Panc1 (cell line): Measurements from ENCODE around the gene NXF1. TPM values are rescaled to one million over a fixed set of nuclear protein-coding genes. Genes with fewer than 3 reads are reported as not detected.

Experiments
- ATAC-seq: fragments of 200-7000 bp; cut with Tn5 transposase; 2 replicates; pipeline ENCODE4 v1.9.1; 2020; ENCODE audit warnings: mild to moderate bottlenecking, moderate library complexity
- BruUV-seq: library from RNA; stranded (reverse); fragments of 400-500 nt; replicated peaks from 2 replicates; lab custom pipeline; 2021; lab: Mats Ljungman, UMichigan
- CTCF ChIA-PET: fragments of 300-600 bp; sonication (Branson Sonifier 250); formaldehyde crosslinking; loops from one replicate; lab custom pipeline; 2022; ENCODE audit warnings: antibody characterized with exemption; lab: Charles Lee
- POLR2A ChIA-PET: fragments of 300-600 bp; sonication (Branson Sonifier 250); formaldehyde crosslinking; loops from one replicate; lab custom pipeline; 2022; ENCODE audit warnings: antibody characterized with exemption; lab: Charles Lee
- DNase-seq: peaks from one replicate; pipeline ENCODE4 v3.0.0-alpha.2; 2010; ENCODE audit warnings: low read depth, low spot score
- H3K27ac ChIP-seq: 2 replicates; pipeline ENCODE4 v1.5.1; 2011; ENCODE audit warnings: mild to moderate bottlenecking, low read length, inconsistent platforms
- H3K27me3 ChIP-seq: fragments of 200-500 bp; sonication (Bioruptor generic); 2 replicates; pipeline ENCODE4 v1.6.0; 2014; ENCODE audit warnings: low read length, inconsistent platforms; ENCODE audit not compliant: control insufficient read depth, insufficient read depth
- H3K36me3 ChIP-seq: fragments of 200-500 bp; sonication (Bioruptor generic); 2 replicates; pipeline ENCODE4 v1.5.1; 2014; ENCODE audit warnings: inconsistent platforms, mild to moderate bottlenecking, low read length, moderate library complexity; ENCODE audit not compliant: control insufficient read depth, insufficient read depth
- H3K4me1 ChIP-seq: 2 replicates; pipeline ENCODE4 v1.5.1; 2011; ENCODE audit warnings: inconsistent platforms, mild to moderate bottlenecking, low read length, moderate library complexity; ENCODE audit not compliant: control insufficient read depth, insufficient read depth
- H3K4me3 ChIP-seq, 2 experiments: 2 replicates each; pipeline ENCODE4 v1.5.1; 2011 to 2012; ENCODE audit warnings: low read depth in 2 of 2, low read length in 2 of 2, mild to moderate bottlenecking in 2 of 2, inconsistent platforms in 1 of 2, moderate library complexity in 1 of 2
- H3K9me3 ChIP-seq: fragments of 200-500 bp; sonication (Bioruptor generic); 2 replicates; pipeline ENCODE4 v1.5.1; 2014; ENCODE audit warnings: low read depth, mild to moderate bottlenecking, inconsistent platforms, low read length, moderate library complexity; ENCODE audit not compliant: control insufficient read depth, insufficient read depth
- POLR2AphosphoS5 ChIP-seq: IDR thresholded peaks from 2 replicates; pipeline ENCODE4 v1.6.1; 2012; ENCODE audit warnings: mild to moderate bottlenecking, low read depth, low read length, moderate library complexity
- SIN3A ChIP-seq: IDR thresholded peaks from 2 replicates; pipeline ENCODE4 v1.6.1; 2012; ENCODE audit warnings: low read depth, mild to moderate bottlenecking, low read length, moderate library complexity, borderline replicate concordance; ENCODE audit not compliant: insufficient read depth
- TCF7L2 ChIP-seq: IDR thresholded peaks from 2 replicates; pipeline ENCODE4 v1.6.1; 2011; ENCODE audit warnings: mild to moderate bottlenecking, low read depth, low read length, inconsistent platforms
- in situ Hi-C: cut with HindIII; loops from 2 replicates; pipeline ENCODE4 v1.10.0; 2016; ENCODE audit warnings: low sequenced_read_pairs, low pct_unique_long_range_greater_than_20kb
- intact Hi-C: fragments of 100-400 bp; cut with micrococcal nuclease; formaldehyde crosslinking; loops from one replicate; pipeline ENCODE4 v1.10.0; 2022; ENCODE audit not compliant: unreplicated experiment
- total RNA-seq: library from RNA; stranded (reverse); gene quantifications from one replicate; pipeline ENCODE4 v1.2.1, GENCODE V29; 2021; ENCODE audit not compliant: unreplicated experiment
- TF ChIP-seq, protein P1 (sequence below): fragments of 450-650 bp; IDR thresholded peaks from 2 replicates; pipeline ENCODE4 v1.5.1; 2017; ENCODE audit warnings: mild to moderate bottlenecking
- TF ChIP-seq, protein P2 (sequence below), 2 experiments: IDR thresholded peaks; 2 replicates each; pipeline ENCODE4 v1.6.1; 2011 to 2012; ENCODE audit warnings: low read depth in 2 of 2, control low read depth in 1 of 2, low read length in 1 of 2, mild to moderate bottlenecking in 1 of 2, moderate library complexity in 1 of 2; ENCODE audit not compliant: insufficient read depth in 1 of 2

Gene NXF1
- total RNA-seq, 1 experiment from 2014 or later: 56.7 TPM

DNA sequence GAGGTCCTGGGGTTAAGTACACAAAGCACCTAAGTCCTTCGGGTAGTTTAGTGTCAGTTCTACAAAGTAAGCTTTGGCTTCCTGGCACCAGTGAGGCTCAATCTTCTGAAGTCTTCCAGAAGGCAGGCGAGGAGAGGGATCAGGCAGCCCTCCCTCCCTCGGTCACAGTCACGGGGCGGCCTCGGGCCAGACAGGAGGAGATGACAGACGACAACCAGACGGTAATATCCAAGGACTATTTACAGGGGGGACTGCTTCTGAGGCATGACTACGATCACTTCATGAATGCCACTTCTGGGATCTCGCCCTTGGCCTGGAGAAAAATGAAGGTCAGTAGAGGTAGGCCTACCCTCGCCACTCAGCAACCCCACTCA lies 13.1 kb downstream of the NXF1 start:
- H3K36me3 ChIP-seq: peaks cover 3% of the 10 kb centered on the region
- ChIA-PET POLR2A (interaction anchor here (0.6 kb wide), 1 partner anchor 124 kb away, joined by 7 read pairs; no protein-coding TSS in a partner anchor), CTCF (no interaction called here)
- TF ChIP-seq, protein P1, sequence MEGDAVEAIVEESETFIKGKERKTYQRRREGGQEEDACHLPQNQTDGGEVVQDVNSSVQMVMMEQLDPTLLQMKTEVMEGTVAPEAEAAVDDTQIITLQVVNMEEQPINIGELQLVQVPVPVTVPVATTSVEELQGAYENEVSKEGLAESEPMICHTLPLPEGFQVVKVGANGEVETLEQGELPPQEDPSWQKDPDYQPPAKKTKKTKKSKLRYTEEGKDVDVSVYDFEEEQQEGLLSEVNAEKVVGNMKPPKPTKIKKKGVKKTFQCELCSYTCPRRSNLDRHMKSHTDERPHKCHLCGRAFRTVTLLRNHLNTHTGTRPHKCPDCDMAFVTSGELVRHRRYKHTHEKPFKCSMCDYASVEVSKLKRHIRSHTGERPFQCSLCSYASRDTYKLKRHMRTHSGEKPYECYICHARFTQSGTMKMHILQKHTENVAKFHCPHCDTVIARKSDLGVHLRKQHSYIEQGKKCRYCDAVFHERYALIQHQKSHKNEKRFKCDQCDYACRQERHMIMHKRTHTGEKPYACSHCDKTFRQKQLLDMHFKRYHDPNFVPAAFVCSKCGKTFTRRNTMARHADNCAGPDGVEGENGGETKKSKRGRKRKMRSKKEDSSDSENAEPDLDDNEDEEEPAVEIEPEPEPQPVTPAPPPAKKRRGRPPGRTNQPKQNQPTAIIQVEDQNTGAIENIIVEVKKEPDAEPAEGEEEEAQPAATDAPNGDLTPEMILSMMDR: no peak
- TF ChIP-seq TCF7L2: no peak
- TF ChIP-seq, protein P2, sequence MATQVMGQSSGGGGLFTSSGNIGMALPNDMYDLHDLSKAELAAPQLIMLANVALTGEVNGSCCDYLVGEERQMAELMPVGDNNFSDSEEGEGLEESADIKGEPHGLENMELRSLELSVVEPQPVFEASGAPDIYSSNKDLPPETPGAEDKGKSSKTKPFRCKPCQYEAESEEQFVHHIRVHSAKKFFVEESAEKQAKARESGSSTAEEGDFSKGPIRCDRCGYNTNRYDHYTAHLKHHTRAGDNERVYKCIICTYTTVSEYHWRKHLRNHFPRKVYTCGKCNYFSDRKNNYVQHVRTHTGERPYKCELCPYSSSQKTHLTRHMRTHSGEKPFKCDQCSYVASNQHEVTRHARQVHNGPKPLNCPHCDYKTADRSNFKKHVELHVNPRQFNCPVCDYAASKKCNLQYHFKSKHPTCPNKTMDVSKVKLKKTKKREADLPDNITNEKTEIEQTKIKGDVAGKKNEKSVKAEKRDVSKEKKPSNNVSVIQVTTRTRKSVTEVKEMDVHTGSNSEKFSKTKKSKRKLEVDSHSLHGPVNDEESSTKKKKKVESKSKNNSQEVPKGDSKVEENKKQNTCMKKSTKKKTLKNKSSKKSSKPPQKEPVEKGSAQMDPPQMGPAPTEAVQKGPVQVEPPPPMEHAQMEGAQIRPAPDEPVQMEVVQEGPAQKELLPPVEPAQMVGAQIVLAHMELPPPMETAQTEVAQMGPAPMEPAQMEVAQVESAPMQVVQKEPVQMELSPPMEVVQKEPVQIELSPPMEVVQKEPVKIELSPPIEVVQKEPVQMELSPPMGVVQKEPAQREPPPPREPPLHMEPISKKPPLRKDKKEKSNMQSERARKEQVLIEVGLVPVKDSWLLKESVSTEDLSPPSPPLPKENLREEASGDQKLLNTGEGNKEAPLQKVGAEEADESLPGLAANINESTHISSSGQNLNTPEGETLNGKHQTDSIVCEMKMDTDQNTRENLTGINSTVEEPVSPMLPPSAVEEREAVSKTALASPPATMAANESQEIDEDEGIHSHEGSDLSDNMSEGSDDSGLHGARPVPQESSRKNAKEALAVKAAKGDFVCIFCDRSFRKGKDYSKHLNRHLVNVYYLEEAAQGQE (IDR thresholded peaks at IDR 0.05; ENCODE audit: insufficient read depth in 1 of 2, low read depth in 2 of 2, low read length in 1 of 2): no peak
- TF ChIP-seq SIN3A: no peak
- TF ChIP-seq POLR2AphosphoS5: no peak
- intact Hi-C loops (no loop called here), in situ Hi-C loops (no loop called here)
- ATAC-seq (0 out of 2 replicates have a peak, but pooled peaks have one; percentile 8), DNase-seq (no peak)
- no TSS peak for BruUV-seq
- H3K27ac ChIP-seq: peak overlapping the region; percentile 87
- H3K4me3 ChIP-seq: peak overlapping the region; percentile 86 to 87; a peak in 3 of 4 replicates
- H3K9me3 ChIP-seq: no peaks in the 10 kb centered on the region
- no peaks in the 10 kb centered on the region for H3K27me3 ChIP-seq
- peaks cover 29% of the 10 kb centered on the region for H3K4me1 ChIP-seq

DNA sequence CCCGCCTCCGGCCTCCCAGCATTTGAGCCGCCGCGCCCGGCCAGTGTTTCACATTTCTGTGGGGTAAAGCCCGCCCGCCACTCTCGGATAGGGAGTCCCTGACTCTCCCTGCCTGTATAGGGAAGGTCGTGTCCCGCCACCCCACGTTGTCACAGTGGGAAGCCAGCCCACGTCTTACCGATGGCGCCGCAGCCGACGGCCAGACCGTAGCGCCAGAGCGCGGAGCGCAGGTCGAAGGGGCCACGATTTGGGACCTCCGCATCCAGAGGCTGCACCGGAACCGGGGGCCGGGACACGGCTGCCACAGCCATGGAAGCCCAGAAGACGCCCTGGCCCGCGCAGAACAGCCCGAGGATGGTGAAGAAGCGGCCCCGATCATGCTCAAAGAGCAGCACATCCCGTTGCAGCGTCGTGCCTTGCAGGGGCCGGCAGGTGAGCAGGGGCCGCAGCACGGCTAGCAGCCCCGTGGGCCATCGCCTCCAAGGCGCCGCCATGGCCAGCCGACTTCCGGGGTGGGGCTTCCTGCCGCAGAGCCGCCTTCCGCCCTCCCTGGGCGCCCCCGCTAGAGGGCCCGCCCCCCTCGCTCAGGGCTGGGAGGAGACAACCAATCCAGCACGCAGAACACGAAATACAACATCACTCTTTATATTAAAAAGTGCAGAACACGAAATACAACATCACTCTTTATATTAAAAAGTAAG lies 13.6 kb downstream of the NXF1 start, which contains the start of gene TMEM223:
TMEM223 (minus strand) TSS at position 506 of the 701 bp plus-strand sequence; CDS start at position 494, 12 bp downstream.
- BruUV-seq: no TSS peak
- in situ Hi-C loops: no loop called here
- Histone ChIP-seq H3K4me1 (peaks cover 29% of the 10 kb centered on the region), H3K9me3 (no peaks in the 10 kb centered on the region), H3K27ac (peak within 1 kb of the TSS; percentile 87), H3K36me3 (peaks cover 3% of the 10 kb centered on the region), H3K4me3 (peak within 1 kb of the TSS; percentile 86 to 87), H3K27me3 (no peaks in the 10 kb centered on the region)
- 0 out of 2 replicates have a peak, but pooled peaks have one; percentile 47 for TF ChIP-seq SIN3A
- TF ChIP-seq, protein P1: no peak
- TF ChIP-seq TCF7L2: peak; percentile 41; the same call in 1 of the 2 replicates
- peak; percentile 96 for TF ChIP-seq POLR2AphosphoS5
- TF ChIP-seq, protein P2 (IDR thresholded peaks at IDR 0.05; ENCODE audit: insufficient read depth in 1 of 2, low read depth in 2 of 2, low read length in 1 of 2): peak in 1 of 2 experiments; percentile 31; a peak in 1 of 4 replicates
- peak; percentile 86 for ATAC-seq
- no peak for DNase-seq
- ChIA-PET POLR2A (interaction anchor here (0.6 to 0.7 kb wide), 2 partner anchors 59 to 124 kb away, joined by 5 to 7 read pairs; no protein-coding TSS in a partner anchor), CTCF (no interaction called here)
- intact Hi-C loops: no loop called here
